Measurements from ENCODE around the gene LRP6.

The LRP6 gene

DNA sequence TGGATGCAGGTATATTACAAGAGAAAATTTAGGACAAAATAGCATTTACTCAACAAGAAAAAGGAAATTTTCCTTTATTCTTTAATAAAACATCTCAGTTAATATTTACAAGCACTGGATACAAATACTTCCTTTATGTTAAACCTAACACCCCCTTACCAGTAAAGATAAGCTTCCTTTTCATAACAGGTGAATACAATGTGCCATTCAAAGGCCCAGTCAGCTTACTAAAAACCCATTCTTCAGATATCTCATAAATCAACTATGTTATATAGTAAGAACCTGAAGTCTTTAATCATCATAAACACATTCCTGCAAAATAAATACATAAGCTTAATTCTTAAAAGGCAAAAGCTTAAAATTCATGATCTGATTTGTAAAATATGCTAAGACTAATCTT, 52.6 kb downstream of the LRP6 start:
- no peak for DNase-seq

DNA sequence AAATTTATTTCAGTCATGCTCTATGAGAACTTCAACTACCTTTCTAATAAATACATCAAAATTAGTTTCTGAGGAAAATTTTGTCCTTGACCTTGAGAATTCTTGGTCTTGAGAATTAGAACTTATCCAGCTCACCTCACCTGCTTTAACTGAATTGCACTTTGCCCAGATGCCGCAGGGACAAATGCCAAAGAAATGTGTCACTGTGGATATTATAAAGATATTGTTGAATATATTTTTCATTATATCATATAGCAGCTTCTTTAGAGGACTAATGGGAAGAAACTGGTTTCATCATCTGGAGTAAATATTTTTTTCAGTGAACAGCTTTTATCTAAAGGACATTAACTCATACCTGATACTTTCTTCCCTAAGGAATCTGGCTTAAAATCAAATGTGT, 54.1 kb downstream of the LRP6 start:
- no peak for DNase-seq

DNA sequence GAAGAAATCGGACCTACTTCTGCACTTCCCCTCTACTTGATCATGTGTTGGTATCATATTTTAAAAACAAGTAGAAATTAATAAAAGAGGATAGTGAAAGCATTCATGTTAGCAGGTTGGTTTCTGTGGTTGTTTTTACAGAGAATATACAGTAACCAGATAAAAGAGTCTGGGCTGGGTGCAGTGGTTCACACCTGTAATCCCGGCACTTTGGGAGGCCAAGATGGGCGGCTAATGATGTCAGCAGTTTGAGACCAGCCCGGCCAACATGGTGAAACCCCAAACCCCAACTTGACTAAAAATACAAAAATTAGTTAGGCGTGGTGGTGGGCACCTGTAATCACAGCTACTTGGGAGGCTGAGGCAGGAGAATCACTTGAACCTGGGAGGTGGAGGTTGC, 55.9 kb downstream of the LRP6 start:
- no peak for DNase-seq

DNA sequence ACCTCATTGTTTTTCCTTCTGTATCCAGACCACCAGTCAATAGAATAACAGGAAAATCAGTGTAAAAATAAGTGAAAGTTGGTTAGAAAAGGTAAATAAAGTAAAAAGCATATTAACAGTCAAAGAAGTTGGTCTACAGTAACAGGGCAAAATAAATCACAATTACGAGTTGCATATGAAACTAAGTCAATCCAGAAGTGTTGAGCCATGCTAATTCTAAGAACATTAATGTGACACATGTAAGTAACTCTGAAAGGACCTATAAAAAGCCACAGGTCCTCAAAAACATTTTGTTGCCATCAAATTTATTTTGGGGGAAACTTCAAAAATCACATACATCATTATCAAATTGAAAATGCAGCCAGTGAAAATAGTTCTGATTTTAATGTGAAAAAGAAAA, 56.4 kb downstream of the LRP6 start:
- no peak for DNase-seq

GRCh38 chr12:12209675-12210074, 57.2 kb downstream of the LRP6 start:
- DNase-seq: no peak

GRCh38 chr12:12209043-12209442, 57.8 kb downstream of the LRP6 start:
- DNase-seq: no peak

DNA sequence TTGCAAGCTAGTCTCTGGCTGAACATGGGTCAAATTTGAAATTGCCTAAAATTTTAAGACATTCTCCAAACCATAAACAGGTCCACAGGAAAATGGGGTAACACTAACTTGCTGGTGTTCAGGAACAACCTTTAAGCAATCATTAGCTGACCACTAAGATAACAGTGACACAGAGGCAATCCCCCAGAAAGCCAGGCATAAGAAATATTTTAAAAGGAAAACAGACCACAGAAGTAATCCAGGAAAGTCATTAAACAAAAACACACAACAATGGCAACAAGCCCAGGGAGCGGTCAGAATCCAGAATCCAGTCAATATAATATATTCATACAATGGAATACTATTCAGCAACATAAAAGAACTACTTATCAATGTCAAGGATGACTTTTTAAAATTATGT, 59.1 kb downstream of the LRP6 start:
- DNase-seq: no peak

GRCh38 chr12:12206776-12207388, 60.0 kb downstream of the LRP6 start:
- no peak for DNase-seq

DNA sequence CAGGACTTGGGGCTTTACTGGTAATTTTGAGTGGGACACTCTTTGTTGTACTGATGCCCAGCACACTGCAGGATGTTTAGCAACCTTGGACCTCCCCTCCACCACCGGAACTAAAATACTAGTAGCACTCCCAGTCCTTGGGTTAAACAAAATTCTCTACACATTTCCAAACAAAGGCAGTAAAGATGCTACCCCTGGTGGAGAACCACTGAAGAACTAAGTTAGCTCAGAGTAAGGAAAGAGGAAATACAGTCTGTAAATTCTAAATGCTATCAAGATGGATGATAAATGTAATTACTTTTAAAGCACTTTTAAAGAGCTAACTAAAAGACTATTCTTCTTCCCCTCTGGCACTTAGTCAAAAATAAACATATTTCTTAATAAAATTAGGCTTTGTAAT, 64.1 kb downstream of the LRP6 start:
- no peak for DNase-seq

- DNase-seq: no peak
Measured at GRCh38 chr12:12202105-12202504, 64.7 kb downstream of the LRP6 start.

DNA sequence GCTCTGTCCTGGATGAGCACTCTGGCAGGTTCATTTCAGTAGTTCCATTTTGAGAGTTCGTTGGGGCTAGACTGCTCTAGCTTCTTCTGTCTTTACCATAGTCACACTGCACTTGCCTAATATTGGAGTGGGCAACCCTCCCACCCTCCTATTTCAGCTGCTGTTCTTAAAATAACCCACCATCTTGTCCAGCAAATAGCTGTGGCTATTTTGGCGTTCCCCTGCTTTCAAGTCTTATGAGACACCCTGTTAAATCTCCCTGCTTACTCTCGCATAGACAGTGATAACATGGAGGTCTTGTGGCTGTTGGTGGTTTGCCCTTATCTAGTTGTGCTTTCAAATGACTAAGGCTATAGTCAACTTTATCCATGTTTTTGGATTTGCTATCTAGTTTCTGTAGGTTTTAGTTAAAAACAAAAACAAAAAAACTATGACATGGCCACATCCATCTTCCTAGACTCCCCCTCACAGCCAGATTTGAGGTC, 65.5 kb downstream of the LRP6 start:
- DNase-seq: no peak

DNA sequence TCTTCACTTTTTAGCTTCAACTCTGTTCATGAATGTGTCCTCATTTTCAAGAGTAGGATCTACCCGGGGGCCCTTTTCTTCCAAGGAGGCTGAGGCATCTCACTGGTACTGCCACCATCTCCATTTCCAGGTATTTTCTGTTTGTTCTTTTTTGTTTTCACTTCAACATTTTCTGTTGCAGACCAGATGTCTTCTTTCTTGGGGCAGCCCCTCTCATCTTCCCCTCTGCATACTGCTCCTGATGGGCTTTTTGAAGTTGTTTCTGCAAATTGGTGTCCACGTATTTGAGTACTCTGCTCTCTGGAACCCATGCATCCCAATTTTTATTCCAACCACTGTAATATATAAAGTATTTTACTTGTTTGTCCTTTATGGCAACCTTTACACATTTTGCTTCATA, 66.5 kb downstream of the LRP6 start:
- DNase-seq: no peak

DNA sequence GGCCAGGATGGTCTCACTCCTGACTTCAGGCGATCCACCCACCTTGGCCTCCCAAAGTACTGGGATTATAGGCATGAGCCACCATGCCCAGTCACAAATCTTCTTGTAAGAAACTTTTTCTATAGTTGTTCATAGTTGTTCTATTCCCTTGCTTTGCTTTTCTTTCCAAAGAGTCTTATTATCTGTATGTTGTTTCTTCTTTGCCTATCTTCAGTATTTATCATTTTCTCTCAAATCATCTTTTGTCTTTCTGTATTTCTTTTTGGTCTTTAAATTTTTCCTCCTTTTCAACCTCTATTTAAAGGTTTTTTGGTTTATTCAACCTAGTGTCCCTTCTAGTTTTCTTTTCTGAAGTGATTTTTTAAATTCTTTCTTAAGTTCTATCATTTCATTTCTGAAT, 68.7 kb downstream of the LRP6 start:
- DNase-seq: no peak

DNA sequence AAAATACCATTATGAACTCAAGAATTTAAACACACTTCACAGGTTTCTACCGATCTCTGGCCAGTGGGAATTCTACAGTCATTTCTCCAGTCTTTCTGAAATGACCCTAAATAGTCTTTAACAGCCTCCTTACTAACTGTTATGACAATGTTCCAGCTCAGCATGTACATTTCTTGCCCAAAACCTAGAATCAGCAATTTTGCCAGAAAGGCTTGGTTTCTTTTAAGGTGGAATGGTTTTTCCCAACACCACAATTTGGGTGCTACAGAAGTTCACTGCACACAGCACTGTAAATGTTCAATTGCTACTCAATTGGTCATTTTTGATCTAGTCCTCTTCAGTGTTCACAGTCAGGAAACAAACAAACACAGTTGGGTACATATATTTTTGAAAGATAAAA, 69.7 kb downstream of the LRP6 start:
- no peak for DNase-seq

GRCh38 chr12:12195516-12195915, 71.3 kb downstream of the LRP6 start:
- no peak for DNase-seq

GRCh38 chr12:12195081-12195480, 71.8 kb downstream of the LRP6 start:
- DNase-seq: no peak

DNA sequence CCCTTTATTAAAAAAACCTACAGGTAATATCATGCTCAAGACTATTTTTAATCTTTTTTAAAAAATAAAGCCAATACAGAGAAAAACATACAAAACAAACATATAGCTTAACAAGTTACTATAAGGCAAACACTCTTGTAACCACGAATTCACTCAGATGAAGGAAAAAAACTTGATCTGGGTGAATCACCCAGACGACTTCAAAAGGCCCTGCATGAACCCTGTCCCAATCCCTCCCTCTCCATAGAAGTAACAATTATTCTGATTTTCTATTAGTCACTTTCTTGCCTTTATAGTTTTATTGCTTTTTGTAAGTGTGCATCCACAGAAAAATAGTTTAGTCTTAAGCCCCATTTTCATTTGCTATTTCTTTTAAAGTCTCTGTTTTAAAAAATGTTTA, 72.6 kb downstream of the LRP6 start:
- no peak for DNase-seq

- DNase-seq: no peak
Measured at GRCh38 chr12:12191008-12191407, 75.8 kb downstream of the LRP6 start.

DNA sequence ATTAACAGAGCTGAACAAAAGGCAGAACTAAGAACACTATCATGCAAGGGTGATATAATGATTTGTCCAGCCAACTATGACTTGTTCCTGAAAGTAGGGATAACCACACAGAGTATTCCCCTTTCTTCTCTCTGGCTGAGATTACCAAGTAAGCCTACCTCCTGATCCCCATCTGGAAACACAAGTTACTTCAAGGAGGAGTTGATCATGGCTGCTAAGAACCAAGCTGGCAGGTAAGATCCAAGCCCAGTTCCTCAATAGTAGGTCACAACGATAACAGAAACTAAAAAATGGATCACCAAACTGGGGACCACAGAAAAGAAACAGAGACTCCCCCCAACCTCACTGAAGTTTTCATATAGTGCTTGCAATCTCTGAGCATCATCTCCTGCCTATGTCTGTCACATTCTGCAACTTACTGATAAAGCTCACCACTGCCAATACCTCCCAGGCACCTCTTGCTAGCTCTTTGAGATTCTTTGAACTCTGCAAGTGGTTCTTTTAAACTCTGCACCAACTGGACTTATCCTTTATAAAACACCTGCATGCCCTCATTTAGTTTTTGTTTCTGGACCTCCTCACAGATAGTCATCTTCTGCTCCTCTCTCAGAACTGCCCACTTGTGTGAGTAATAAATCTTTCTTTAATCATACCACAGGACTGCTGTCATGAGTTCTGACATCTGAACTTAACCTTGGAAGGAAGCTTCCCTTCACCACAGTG, 76.6 kb downstream of the LRP6 start:
- DNase-seq: no peak

- DNase-seq: no peak
Measured at GRCh38 chr12:12185414-12185813, 81.4 kb downstream of the LRP6 start.

- DNase-seq: no peak
Measured at GRCh38 chr12:12182703-12183365, 84.0 kb downstream of the LRP6 start.

DNA sequence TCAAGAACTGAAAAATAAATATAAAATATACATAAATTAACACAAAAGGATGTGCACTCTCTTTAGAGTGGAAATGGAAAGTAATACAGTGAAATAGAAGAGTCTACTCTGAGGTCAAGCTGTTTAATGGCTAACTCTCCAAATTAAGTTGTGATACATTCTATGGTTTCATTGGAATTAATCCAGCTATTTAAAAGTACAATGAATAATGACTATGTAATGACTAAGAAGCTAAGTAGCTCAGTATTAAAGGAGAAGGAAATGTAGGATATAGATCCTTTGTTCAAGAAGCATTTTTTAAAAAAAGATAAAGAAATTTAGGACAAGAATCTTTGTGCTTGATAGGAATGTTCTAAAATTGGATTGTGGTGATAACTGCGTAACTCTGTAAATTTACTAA, 85.3 kb downstream of the LRP6 start:
- DNase-seq: no peak

DNA sequence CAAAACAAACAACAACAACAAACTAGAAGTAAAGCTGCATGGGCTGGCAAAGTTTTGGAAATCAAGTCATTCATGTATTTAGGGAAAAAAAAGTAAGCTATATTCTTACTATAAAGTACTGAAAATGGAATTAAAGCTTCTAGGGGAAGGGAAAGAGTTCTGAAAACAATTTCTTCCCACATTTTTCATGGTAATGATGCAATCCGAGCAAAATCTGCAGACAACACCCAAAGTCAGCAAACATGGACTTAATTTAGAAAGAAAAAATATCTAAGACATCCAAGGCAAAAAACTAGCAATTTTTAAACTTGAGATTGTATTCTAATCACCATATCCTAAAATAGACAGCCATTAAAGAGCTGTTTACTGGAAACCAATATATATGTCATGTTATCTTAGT, 86.3 kb downstream of the LRP6 start:
- DNase-seq: no peak

DNA sequence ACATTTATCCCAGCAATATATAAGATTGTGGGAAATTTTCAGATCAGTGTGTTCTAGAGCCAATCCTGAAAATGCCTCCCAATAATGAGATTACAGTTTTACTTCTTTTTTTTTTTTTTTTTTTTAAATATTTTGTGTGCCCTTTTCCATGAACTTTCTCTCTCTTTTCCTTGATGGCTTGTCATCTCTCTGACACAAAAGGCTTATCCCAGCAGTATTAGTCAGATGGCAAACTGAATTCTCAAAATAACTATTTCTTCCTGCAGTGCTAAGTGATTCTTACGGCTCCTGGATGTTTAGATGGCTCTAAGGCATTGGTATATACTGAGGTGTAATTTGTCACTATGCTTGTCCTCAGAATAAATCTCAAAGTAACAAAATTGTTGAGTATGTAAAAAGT, 86.7 kb downstream of the LRP6 start:
- DNase-seq: no peak
